Right lobe of liver (tissue), 4 donors: Measurements from ENCODE around the gene ZDHHC1.

Experiments
- POLR2A ChIP-seq: fragments of 450-650 bp; IDR thresholded peaks from one replicate; pipeline ENCODE4 v1.6.1; 2017; ENCODE audit warnings: antibody characterized with exemption, mild to moderate bottlenecking
- TF ChIP-seq, protein P1 (sequence below), 4 donors: fragments of 200-600 bp in 3 of 4; fragments of 450-650 bp in 1 of 4; IDR thresholded peaks; one replicate each; pipeline versions ENCODE4 v1.5.1 to v1.8.0; 2016 to 2022; ENCODE audit warnings: antibody characterized with exemption in 4 of 4, mild to moderate bottlenecking in 2 of 4
- donor health status: DM: no; HTN: no; CAD: no.
- donor health status: DM: no; HTN: no; CAD: no.
- donor health status: DM: no; HTN: yes; CAD: no.

DNA sequence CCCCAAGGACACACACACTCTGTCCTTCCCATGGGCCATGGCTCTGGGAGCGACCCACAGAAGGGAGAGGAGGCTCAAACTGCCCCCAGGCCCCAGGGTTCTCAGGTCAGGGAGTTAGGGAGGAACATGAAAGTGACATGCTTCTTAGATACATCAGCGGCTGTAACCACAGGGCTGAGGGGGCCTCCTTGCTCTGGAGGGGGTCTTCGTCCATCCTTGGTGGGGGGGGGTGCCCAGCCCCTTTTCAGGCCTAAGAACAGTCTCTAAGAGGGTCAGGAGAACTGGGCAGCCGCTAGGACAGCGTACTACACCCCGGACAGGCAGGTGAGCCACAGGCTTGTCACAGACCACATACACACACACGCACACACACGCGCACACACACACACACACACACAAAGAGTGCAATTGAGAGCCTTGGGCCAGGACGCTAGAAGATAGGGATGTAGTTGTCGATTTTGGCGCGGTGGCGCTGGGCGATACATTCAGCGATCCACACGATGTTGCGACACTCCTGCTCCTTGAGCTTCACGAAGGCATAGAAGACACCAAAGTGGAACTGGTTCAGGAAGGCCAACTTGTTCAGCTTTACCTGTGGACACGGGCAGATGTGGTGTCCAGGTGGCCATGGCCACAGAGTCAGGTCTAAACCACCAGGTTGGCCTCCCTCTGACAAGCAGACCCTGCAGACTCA, 22.0 kb upstream of the ZDHHC1 start:
- TF ChIP-seq, protein P1, sequence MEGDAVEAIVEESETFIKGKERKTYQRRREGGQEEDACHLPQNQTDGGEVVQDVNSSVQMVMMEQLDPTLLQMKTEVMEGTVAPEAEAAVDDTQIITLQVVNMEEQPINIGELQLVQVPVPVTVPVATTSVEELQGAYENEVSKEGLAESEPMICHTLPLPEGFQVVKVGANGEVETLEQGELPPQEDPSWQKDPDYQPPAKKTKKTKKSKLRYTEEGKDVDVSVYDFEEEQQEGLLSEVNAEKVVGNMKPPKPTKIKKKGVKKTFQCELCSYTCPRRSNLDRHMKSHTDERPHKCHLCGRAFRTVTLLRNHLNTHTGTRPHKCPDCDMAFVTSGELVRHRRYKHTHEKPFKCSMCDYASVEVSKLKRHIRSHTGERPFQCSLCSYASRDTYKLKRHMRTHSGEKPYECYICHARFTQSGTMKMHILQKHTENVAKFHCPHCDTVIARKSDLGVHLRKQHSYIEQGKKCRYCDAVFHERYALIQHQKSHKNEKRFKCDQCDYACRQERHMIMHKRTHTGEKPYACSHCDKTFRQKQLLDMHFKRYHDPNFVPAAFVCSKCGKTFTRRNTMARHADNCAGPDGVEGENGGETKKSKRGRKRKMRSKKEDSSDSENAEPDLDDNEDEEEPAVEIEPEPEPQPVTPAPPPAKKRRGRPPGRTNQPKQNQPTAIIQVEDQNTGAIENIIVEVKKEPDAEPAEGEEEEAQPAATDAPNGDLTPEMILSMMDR (IDR thresholded peaks at IDR 0.05), result no peak
- no peak for TF ChIP-seq POLR2A
